K562 (cell line): Measurements from ENCODE around the gene OR51V1. TPM values are rescaled to one million over a fixed set of nuclear protein-coding genes. Genes with fewer than 3 reads are reported as not detected.
"Not testable (repeated sequence)": the region's sequence is repeated elsewhere in the genome, so short reads cannot be mapped to it uniquely, and the experiment has no call there.

Source experiments
- ATAC-seq: fragments of 200-7000 bp; cut with Tn5 transposase; 3 replicates; pipeline ENCODE4 v1.9.1; 2020; ENCODE audit warnings: moderate library complexity
- BruUV-seq: library from RNA; stranded (reverse); fragments of 400-500 nt; replicated peaks from 2 replicates; lab custom pipeline; 2021; lab: Mats Ljungman, UMichigan
- CTCF ChIA-PET: fragments of 300-600 bp; formaldehyde crosslinking; extraction: SDS; loops from one replicate; lab custom pipeline; 2021; ENCODE audit warnings: low intra/inter-chr PET ratio; lab: Yijun Ruan, JAX
- POLR2A ChIA-PET: fragments of 300-600, 350-650 bp; sonication (Branson Sonifier 250); formaldehyde crosslinking; extraction: SDS; loops from one replicate; lab custom pipeline; 2021; ENCODE audit warnings: antibody characterized with exemption, inconsistent platforms; lab: Yijun Ruan, JAX
- DNase-seq, 4 experiments: peaks; one replicate each; pipeline versions ENCODE4 v3.0.0 to v3.0.0-alpha.2; 2011 to 2018; ENCODE audit warnings: low spot score in 3 of 4, mixed read lengths in 3 of 4; ENCODE audit errors: extremely low read depth in 1 of 4
- FAIRE-seq: peaks from 2 replicates; lab custom pipeline; 2011; peaks lifted over from hg19 to GRCh38; lab: Jason Lieb, UNC
- H2AFZ ChIP-seq: 2 replicates; pipeline ENCODE4 v1.6.0; 2011; ENCODE audit warnings: low read depth, low read length, control low read depth, inconsistent platforms
- H3K27ac ChIP-seq: fragments of 200-600 bp; 3 replicates; pipeline ENCODE4 v1.8.0; 2011; ENCODE audit warnings: low read depth, mild to moderate bottlenecking, control low read depth, inconsistent platforms, low read length, moderate library complexity, mixed read lengths; ENCODE audit errors: extremely low read depth
- H3K27me3 ChIP-seq, 2 experiments: fragments of 300-600 bp in 1 of 2; 2 replicates in 1 of 2; 3 replicates in 1 of 2; pipeline versions ENCODE4 v1.6.0 to v1.8.0; 2011; ENCODE audit warnings: inconsistent platforms in 2 of 2, low read length in 2 of 2, mild to moderate bottlenecking in 1 of 2, mixed read lengths in 1 of 2, moderate library complexity in 1 of 2; ENCODE audit not compliant: control insufficient read depth in 2 of 2, insufficient read depth in 2 of 2
- H3K36me3 ChIP-seq: fragments of 300-600 bp; 3 replicates; pipeline ENCODE4 v1.8.0; 2011; ENCODE audit warnings: mild to moderate bottlenecking, low read length, inconsistent platforms; ENCODE audit not compliant: control insufficient read depth, insufficient read depth
- H3K4me1 ChIP-seq, 2 experiments: fragments of 200-600 bp in 1 of 2; replicated peaks in 1 of 2; 2 replicates in 1 of 2; 3 replicates in 1 of 2; pipeline versions ENCODE4 v1.5.1 to v1.8.0; 2011; ENCODE audit warnings: inconsistent platforms in 2 of 2, low read length in 2 of 2, mild to moderate bottlenecking in 1 of 2, mixed read lengths in 1 of 2, moderate library complexity in 1 of 2; ENCODE audit not compliant: control insufficient read depth in 2 of 2, insufficient read depth in 2 of 2
- H3K4me2 ChIP-seq: 2 replicates; pipeline ENCODE4 v1.6.1; 2011; ENCODE audit warnings: low read length, control low read depth, inconsistent platforms, mixed read lengths; ENCODE audit not compliant: insufficient read depth
- H3K4me3 ChIP-seq: fragments of 200-600 bp; sonication (generic), shearing (Covaris generic); 2 replicates; pipeline ENCODE4 v1.5.1; 2016; ENCODE audit warnings: control low read depth, inconsistent platforms
- H3K79me2 ChIP-seq: fragments of 200-600 bp; 3 replicates; pipeline ENCODE4 v1.8.0; 2011; ENCODE audit warnings: low read length, inconsistent platforms; ENCODE audit not compliant: control insufficient read depth, insufficient read depth
- H3K9ac ChIP-seq, 2 experiments: 2 replicates each; pipeline versions ENCODE4 v1.6.0 to v1.6.1; 2011; ENCODE audit warnings: low read depth in 2 of 2, low read length in 2 of 2, control low read depth in 1 of 2, inconsistent platforms in 1 of 2, mild to moderate bottlenecking in 1 of 2, mixed read lengths in 1 of 2; ENCODE audit not compliant: insufficient read depth in 1 of 2
- H3K9me1 ChIP-seq: one replicate; pipeline ENCODE4 v1.6.0; 2011; ENCODE audit warnings: inconsistent platforms, mild to moderate bottlenecking, low read length, moderate library complexity; ENCODE audit not compliant: control insufficient read depth, insufficient read depth
- H3K9me3 ChIP-seq: replicated peaks from 2 replicates; pipeline ENCODE4 v1.5.1; 2011; ENCODE audit warnings: low read depth, low read length, inconsistent platforms; ENCODE audit not compliant: control insufficient read depth, insufficient read depth
- H4K20me1 ChIP-seq: replicated peaks from 2 replicates; pipeline ENCODE4 v1.6.1; 2011; ENCODE audit warnings: low read length, inconsistent platforms, mixed read lengths; ENCODE audit not compliant: control insufficient read depth, insufficient read depth
- ARID1B ChIP-seq: fragments of 450-650 bp; IDR thresholded peaks from 2 replicates; pipeline ENCODE4 v1.6.1; 2016; ENCODE audit warnings: antibody characterized with exemption, mild to moderate bottlenecking, inconsistent platforms
- CBFA2T2 ChIP-seq: fragments of 450-650 bp; conservative IDR thresholded peaks from 2 replicates; pipeline ENCODE4 v1.6.1; 2017; ENCODE audit warnings: mild to moderate bottlenecking
- CC2D1A ChIP-seq: fragments of 450-650 bp; IDR thresholded peaks from 2 replicates; pipeline ENCODE4 v1.6.1; 2017; ENCODE audit warnings: mild to moderate bottlenecking
- CCNT2 ChIP-seq: IDR thresholded peaks from 2 replicates; pipeline ENCODE4 v1.6.1; 2011; ENCODE audit warnings: borderline replicate concordance, low read depth, mild to moderate bottlenecking, moderate library complexity, mixed read lengths, low read length; ENCODE audit not compliant: insufficient read length; ENCODE audit errors: extremely low read depth
- CXXC5 ChIP-seq: fragments of 250-450 bp; sonication (Bioruptor Pico); IDR thresholded peaks from 2 replicates; pipeline ENCODE4 v1.8.0; 2022; ENCODE audit warnings: inconsistent platforms, mild to moderate bottlenecking, moderate library complexity
- FOXM1 ChIP-seq, 2 experiments: fragments of 450-650 bp in 1 of 2; sonication (generic) in 1 of 2; formaldehyde crosslinking in 1 of 2; IDR thresholded peaks; 2 replicates each; pipeline versions ENCODE4 v1.6.1 to v1.9.0; 2017 to 2022; ENCODE audit warnings: low read depth in 2 of 2, mild to moderate bottlenecking in 2 of 2, missing genetic modification reagents in 1 of 2, moderate library complexity in 1 of 2
- GATA2 ChIP-seq: sonication (generic); formaldehyde crosslinking; IDR thresholded peaks from 2 replicates; pipeline ENCODE4 v1.4.0; 2020; ENCODE audit warnings: mild to moderate bottlenecking, missing genetic modification reagents
- GATAD2A ChIP-seq: fragments of 450-650 bp; IDR thresholded peaks from 2 replicates; pipeline ENCODE4 v1.6.1; 2017
- JUND ChIP-seq, 2 experiments: IDR thresholded peaks; 2 replicates in 1 of 2; 3 replicates in 1 of 2; pipeline ENCODE4 v1.6.1; 2011; ENCODE audit warnings: borderline replicate concordance in 2 of 2, low read depth in 2 of 2, low read length in 2 of 2, improper control_type of control experiment in 1 of 2, missing biosample characterization in 1 of 2, missing genetic modification characterization in 1 of 2, missing genetic modification reagents in 1 of 2
- KDM1A ChIP-seq, 2 experiments: fragments of 450-650 bp; IDR thresholded peaks; 2 replicates each; pipeline ENCODE4 v1.6.1; 2016; ENCODE audit warnings: mild to moderate bottlenecking in 2 of 2
- NCOR1 ChIP-seq: fragments of 450-650 bp; IDR thresholded peaks from 2 replicates; pipeline ENCODE4 v1.6.1; 2016; ENCODE audit warnings: mild to moderate bottlenecking, moderate library complexity
- PHB2 ChIP-seq: fragments of 450-650 bp; IDR thresholded peaks from 2 replicates; pipeline ENCODE4 v1.6.1; 2017; ENCODE audit warnings: low read depth
- SMARCA4 ChIP-seq: fragments of 450-650 bp; IDR thresholded peaks from 2 replicates; pipeline ENCODE4 v1.6.1; 2016
- SMARCC2 ChIP-seq: fragments of 450-650 bp; IDR thresholded peaks from 2 replicates; pipeline ENCODE4 v1.6.1; 2017; ENCODE audit warnings: antibody characterized with exemption, moderate library complexity, mild to moderate bottlenecking, low read depth
- SMARCE1 ChIP-seq: fragments of 450-650 bp; IDR thresholded peaks from 2 replicates; pipeline ENCODE4 v1.7.1; 2016; ENCODE audit warnings: mild to moderate bottlenecking
- SOX6 ChIP-seq: fragments of 450-650 bp; IDR thresholded peaks from 2 replicates; pipeline ENCODE4 v1.6.1; 2014; ENCODE audit warnings: mild to moderate bottlenecking
- STAT5A ChIP-seq: IDR thresholded peaks from 2 replicates; pipeline ENCODE4 v1.6.1; 2012; ENCODE audit warnings: low read length, inconsistent platforms, borderline replicate concordance
- TRIM24 ChIP-seq, 2 experiments: fragments of 450-650 bp; IDR thresholded peaks; 2 replicates each; pipeline ENCODE4 v1.6.1; 2016
- ZNF316 ChIP-seq: fragments of 450-650 bp; IDR thresholded peaks from 2 replicates; pipeline ENCODE4 v1.6.1; 2016
- WGBS: fragments of 100-300 bp; shearing (Covaris generic); methylation state at CpG from one replicate; pipeline ENCODE4 v1.1.6; 2016; ENCODE audit warnings: low coverage, mixed read lengths; ENCODE audit not compliant: insufficient coverage; ENCODE audit errors: missing lambda C conversion rate; 5-methylcytosine and 5-hydroxymethylcytosine counted together
- in situ Hi-C: fragments of 300-500 bp; cut with MboI; formaldehyde crosslinking; loops from 4 replicates; pipeline ENCODE4 v1.15.0; 2018; ENCODE audit warnings: inconsistent platforms, mixed read lengths
- intact Hi-C: fragments of 100-400 bp; cut with micrococcal nuclease; formaldehyde crosslinking; loops from 2 replicates; pipeline ENCODE4 v1.14.2; 2022
- polyA plus RNA-seq, 8 experiments: library from polyadenylated mRNA; depleted of rRNA in 4 of 8; stranded (reverse) in 5 of 8; unstranded in 3 of 8; fragments of >200 nt; fragmentation: Nextera tagmentation in 2 of 8; fragmentation: Illumina TruSeq in 1 of 8; extraction: Ambion mirVana in 2 of 8; extraction: Trizol in 1 of 8; gene quantifications; 2 replicates each; pipeline versions ENCODE4 v1.2.1 to v1.2.3, GENCODE V29; 2011 to 2014; ENCODE audit warnings: inconsistent platforms in 1 of 8, missing spikeins in 1 of 8
- total RNA-seq, 7 experiments: library from RNA; depleted of rRNA in 6 of 7; stranded (reverse); fragments of >200 nt in 6 of 7; fragmentation: Illumina TruSeq in 2 of 7; extraction: Trizol in 2 of 7; gene quantifications; 2 replicates each; pipeline versions ENCODE4 v1.2.1 to v1.2.3, GENCODE V29; 2011 to 2021; ENCODE audit warnings: low replicate concordance in 1 of 7
- TF ChIP-seq, protein P1 (sequence below), 2 experiments: fragments of 450-650 bp in 1 of 2; sonication (generic) in 1 of 2; formaldehyde crosslinking in 1 of 2; IDR thresholded peaks in 1 of 2; conservative IDR thresholded peaks in 1 of 2; 2 replicates each; pipeline versions ENCODE4 v1.6.1 to v1.8.1; 2016 to 2023; ENCODE audit warnings: mild to moderate bottlenecking in 2 of 2, moderate library complexity in 2 of 2, inconsistent platforms in 1 of 2, missing genetic modification reagents in 1 of 2
- TF ChIP-seq, protein P2 (sequence below): fragments of 450-650 bp; IDR thresholded peaks from 2 replicates; pipeline ENCODE4 v1.6.1; 2016; ENCODE audit warnings: mild to moderate bottlenecking

Gene OR51V1
- total and polyA plus RNA-seq, 9 of the 15 experiments (the other 6 are each of a cell fraction or from before 2014, with no cell fraction given) = not detected

DNA sequence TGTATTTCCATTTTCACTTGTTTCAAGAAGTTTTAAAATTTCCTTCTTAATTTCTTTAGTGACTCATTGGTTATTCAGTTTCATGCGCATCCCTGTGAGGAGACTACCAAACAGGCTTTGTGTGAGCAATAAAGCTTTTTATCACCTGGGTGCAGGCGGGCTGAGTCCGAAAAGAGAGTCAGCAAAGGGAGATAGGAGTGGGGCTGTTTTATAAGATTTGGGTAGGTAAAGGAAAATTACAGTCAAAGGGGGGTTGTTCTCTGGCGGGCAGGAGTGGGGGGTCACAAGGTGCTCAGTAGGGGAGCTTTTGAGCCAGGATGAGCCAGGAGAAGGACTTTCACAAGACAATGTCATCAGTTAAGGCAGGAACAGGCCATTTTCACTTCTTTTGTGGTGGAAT, 40.3 kb downstream of the OR51V1 start:
- intact Hi-C loops; BruUV-seq; H3K79me2 ChIP-seq; CTCF ChIA-PET; H3K9me1 ChIP-seq; H3K4me1 ChIP-seq; H3K4me3 ChIP-seq; H3K36me3 ChIP-seq; H3K27me3 ChIP-seq; H2AFZ ChIP-seq; H3K9ac ChIP-seq; H4K20me1 ChIP-seq; H3K9me3 ChIP-seq; TF ChIP-seq FOXM1 (CRISPR knock-in tag; IDR thresholded peaks at IDR 0.05; ENCODE audit: low read depth); JUND (tag; IDR thresholded peaks at IDR 0.05; ENCODE audit: borderline replicate concordance, low read depth, low read length): not testable (repeated sequence)
- peak; percentile 76 for ATAC-seq
- Histone ChIP-seq H3K4me2 (peak overlapping the region; percentile 55; the same call in 1 of the 2 replicates), H3K27ac (peak overlapping the region; percentile 7; the same call in 1 of the 3 replicates)
- DNase-seq = peak in 1 of 4 experiments; percentile 70
- peak; percentile 68 for FAIRE-seq
- in situ Hi-C loops = loop anchor here (5.0 kb wide), 1 partner anchor 1513 kb away; the partner anchor contains the start of gene ART1
- WGBS = 7% methylated on average over 3 of the region's 4 CpGs
- POLR2A ChIA-PET = interaction anchor here (0.7 kb wide), 1 partner anchor 324 kb away, joined by 3 read pairs; no protein-coding TSS in a partner anchor
- TF ChIP-seq GATA2 (peak; percentile 64), CXXC5 (CRISPR knock-in tag) (0 out of 2 replicates have a peak, but pooled peaks have one; percentile 24), TRIM24 (IDR thresholded peaks at IDR 0.05) (peak; percentile 69 to 81), SMARCA4 (peak; percentile 95), STAT5A (0 out of 2 replicates have a peak, but pooled peaks have one; percentile 38), NCOR1 (peak; percentile 94), CCNT2 (peak; percentile 49), FOXM1 (IDR thresholded peaks at IDR 0.05; ENCODE audit: low read depth) (peak; percentile 77), CBFA2T2 (peak; percentile 94), SOX6 (peak; percentile 88), KDM1A (IDR thresholded peaks at IDR 0.05) (peak; percentile 82 to 91), JUND (IDR thresholded peaks at IDR 0.05; ENCODE audit: borderline replicate concordance, low read depth, low read length) (0 out of 2 replicates have a peak, but pooled peaks have one; percentile 23), PHB2 (0 out of 2 replicates have a peak, but pooled peaks have one; percentile 47), SMARCE1 (peak; percentile 92), ZNF316 (0 out of 2 replicates have a peak, but pooled peaks have one; percentile 7), SMARCC2 (peak; percentile 86; the same call in 1 of the 2 replicates), ARID1B (peak; percentile 97), GATAD2A (0 out of 2 replicates have a peak, but pooled peaks have one; percentile 57), CC2D1A (peak; percentile 90)
- TF ChIP-seq, protein P1, sequence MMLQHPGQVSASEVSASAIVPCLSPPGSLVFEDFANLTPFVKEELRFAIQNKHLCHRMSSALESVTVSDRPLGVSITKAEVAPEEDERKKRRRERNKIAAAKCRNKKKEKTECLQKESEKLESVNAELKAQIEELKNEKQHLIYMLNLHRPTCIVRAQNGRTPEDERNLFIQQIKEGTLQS (IDR thresholded peaks at IDR 0.05) = peak; percentile 78
- TF ChIP-seq, protein P1 (CRISPR knock-in tag; conservative IDR thresholded peaks at IDR 0.05) = not testable (repeated sequence)
- TF ChIP-seq, protein P2, sequence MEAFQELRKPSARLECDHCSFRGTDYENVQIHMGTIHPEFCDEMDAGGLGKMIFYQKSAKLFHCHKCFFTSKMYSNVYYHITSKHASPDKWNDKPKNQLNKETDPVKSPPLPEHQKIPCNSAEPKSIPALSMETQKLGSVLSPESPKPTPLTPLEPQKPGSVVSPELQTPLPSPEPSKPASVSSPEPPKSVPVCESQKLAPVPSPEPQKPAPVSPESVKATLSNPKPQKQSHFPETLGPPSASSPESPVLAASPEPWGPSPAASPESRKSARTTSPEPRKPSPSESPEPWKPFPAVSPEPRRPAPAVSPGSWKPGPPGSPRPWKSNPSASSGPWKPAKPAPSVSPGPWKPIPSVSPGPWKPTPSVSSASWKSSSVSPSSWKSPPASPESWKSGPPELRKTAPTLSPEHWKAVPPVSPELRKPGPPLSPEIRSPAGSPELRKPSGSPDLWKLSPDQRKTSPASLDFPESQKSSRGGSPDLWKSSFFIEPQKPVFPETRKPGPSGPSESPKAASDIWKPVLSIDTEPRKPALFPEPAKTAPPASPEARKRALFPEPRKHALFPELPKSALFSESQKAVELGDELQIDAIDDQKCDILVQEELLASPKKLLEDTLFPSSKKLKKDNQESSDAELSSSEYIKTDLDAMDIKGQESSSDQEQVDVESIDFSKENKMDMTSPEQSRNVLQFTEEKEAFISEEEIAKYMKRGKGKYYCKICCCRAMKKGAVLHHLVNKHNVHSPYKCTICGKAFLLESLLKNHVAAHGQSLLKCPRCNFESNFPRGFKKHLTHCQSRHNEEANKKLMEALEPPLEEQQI = peak; percentile 79; the same call in 1 of the 2 replicates
